ENCODE data around the gene SFRP2.

- TF ChIP-seq POLR2A (IDR thresholded peaks at IDR 0.05): no peak
- TF ChIP-seq CTCF (IDR thresholded peaks at IDR 0.05): peak in 3 of 4 experiments; percentile 43 to 62 (median 45)
Measured at GRCh38 chr4:153750197-153750817, 38.6 kb downstream of the SFRP2 start.
